WTC11 (cell line): Measurements from ENCODE around the gene ARHGAP6. TPM values are rescaled to one million over a fixed set of nuclear protein-coding genes. Genes with fewer than 3 reads are reported as not detected.

Experiments
- ATAC-seq: fragments of 200-7000 bp; cut with Tn5 transposase; 2 replicates; pipeline ENCODE4 v1.10.0; 2021; ENCODE audit warnings: mild to moderate bottlenecking, moderate library complexity
- CTCF ChIA-PET: fragments of 300-600 bp; sonication (Branson Sonifier 250); formaldehyde crosslinking; loops from one replicate; lab custom pipeline; 2021; ENCODE audit warnings: antibody characterized with exemption; lab: Charles Lee
- POLR2A ChIA-PET: fragments of 350-600 bp; sonication (Branson Sonifier 250); formaldehyde crosslinking; loops from one replicate; lab custom pipeline; 2021; ENCODE audit warnings: antibody characterized with exemption; lab: Charles Lee
- DNase-seq: peaks from one replicate; pipeline ENCODE4 v3.0.0; 2021; ENCODE audit warnings: low spot score
- H3K27ac Mint-ChIP-seq: 2 replicates; pipeline ENCODE4 v1.8.0; 2021; ENCODE audit warnings: mixed read lengths
- H3K27me3 Mint-ChIP-seq: 2 replicates; pipeline ENCODE4 v1.8.0; 2021; ENCODE audit warnings: low read depth, mild to moderate bottlenecking, moderate library complexity, mixed read lengths
- H3K36me3 Mint-ChIP-seq: 2 replicates; pipeline ENCODE4 v1.8.0; 2021; ENCODE audit warnings: mixed read lengths
- H3K4me1 Mint-ChIP-seq: 2 replicates; pipeline ENCODE4 v1.8.0; 2022; ENCODE audit warnings: mixed read lengths
- H3K4me3 Mint-ChIP-seq: 2 replicates; pipeline ENCODE4 v1.8.0; 2021; ENCODE audit warnings: mild to moderate bottlenecking, moderate library complexity, mixed read lengths
- H3K9me3 Mint-ChIP-seq: 2 replicates; pipeline ENCODE4 v1.8.0; 2021; ENCODE audit warnings: mixed read lengths
- E2F1 ChIP-seq: sonication (generic); formaldehyde crosslinking; IDR thresholded peaks from 2 replicates; pipeline ENCODE4 v1.8.0; 2022; ENCODE audit warnings: mild to moderate bottlenecking, missing genetic modification reagents
- EMX1 ChIP-seq: fragments of 250-450 bp; sonication (Bioruptor Pico); IDR thresholded peaks from 2 replicates; pipeline ENCODE4 v1.8.0; 2021; ENCODE audit warnings: mild to moderate bottlenecking
- ERG ChIP-seq: fragments of 250-450 bp; sonication (Bioruptor Pico); IDR thresholded peaks from 2 replicates; pipeline ENCODE4 v1.8.0; 2021; ENCODE audit warnings: mild to moderate bottlenecking
- ESRRA ChIP-seq: sonication (generic); formaldehyde crosslinking; IDR thresholded peaks from 2 replicates; pipeline ENCODE4 v1.8.1; 2022; ENCODE audit warnings: mild to moderate bottlenecking, missing genetic modification reagents, borderline replicate concordance
- FOXJ3 ChIP-seq: sonication (generic); formaldehyde crosslinking; IDR thresholded peaks from 2 replicates; pipeline ENCODE4 v1.9.0; 2021; ENCODE audit warnings: missing genetic modification reagents, mild to moderate bottlenecking, borderline replicate concordance
- GABPB1 ChIP-seq: sonication (generic); formaldehyde crosslinking; IDR thresholded peaks from 2 replicates; pipeline ENCODE4 v1.8.1; 2023; ENCODE audit warnings: mild to moderate bottlenecking, missing genetic modification reagents
- GRHL2 ChIP-seq: fragments of 250-450 bp; sonication (Bioruptor Pico); IDR thresholded peaks from 2 replicates; pipeline ENCODE4 v1.8.0; 2022; ENCODE audit warnings: mild to moderate bottlenecking, moderate library complexity; ENCODE audit not compliant: insufficient replicate concordance, severe bottlenecking
- JUN ChIP-seq: sonication (generic); formaldehyde crosslinking; IDR thresholded peaks from 2 replicates; pipeline ENCODE4 v1.8.0; 2023; ENCODE audit warnings: mild to moderate bottlenecking, missing genetic modification reagents
- MAX ChIP-seq: sonication (generic); formaldehyde crosslinking; IDR thresholded peaks from 2 replicates; pipeline ENCODE4 v1.8.0; 2022; ENCODE audit warnings: mild to moderate bottlenecking, missing genetic modification reagents
- MXD4 ChIP-seq: fragments of 250-450 bp; sonication (Bioruptor Pico); IDR thresholded peaks from 2 replicates; pipeline ENCODE4 v1.8.0; 2021; ENCODE audit warnings: mild to moderate bottlenecking, moderate library complexity, borderline replicate concordance
- NR3C1 ChIP-seq: sonication (generic); formaldehyde crosslinking; conservative IDR thresholded peaks from 2 replicates; pipeline ENCODE4 v1.8.1; 2023; ENCODE audit warnings: low read depth, mild to moderate bottlenecking, missing genetic modification reagents
- OVOL2 ChIP-seq: fragments of 250-450 bp; sonication (Bioruptor Pico); IDR thresholded peaks from 2 replicates; pipeline ENCODE4 v1.9.0; 2021; ENCODE audit warnings: mild to moderate bottlenecking, borderline replicate concordance
- SMAD4 ChIP-seq: sonication (generic); formaldehyde crosslinking; IDR thresholded peaks from 2 replicates; pipeline ENCODE4 v1.8.0; 2022; ENCODE audit warnings: mild to moderate bottlenecking, missing genetic modification reagents
- TEAD4 ChIP-seq: sonication (generic); formaldehyde crosslinking; IDR thresholded peaks from 2 replicates; pipeline ENCODE4 v1.8.0; 2022; ENCODE audit warnings: mild to moderate bottlenecking, missing genetic modification reagents
- TP53 ChIP-seq: sonication (generic); formaldehyde crosslinking; IDR thresholded peaks from 2 replicates; pipeline ENCODE4 v1.8.1; 2023; ENCODE audit warnings: mild to moderate bottlenecking, missing genetic modification reagents
- ZBTB43 ChIP-seq: sonication (generic); formaldehyde crosslinking; IDR thresholded peaks from 2 replicates; pipeline ENCODE4 v1.8.1; 2023; ENCODE audit warnings: mild to moderate bottlenecking, missing genetic modification reagents
- ZNF121 ChIP-seq: sonication (generic); formaldehyde crosslinking; IDR thresholded peaks from 2 replicates; pipeline ENCODE4 v1.8.0; 2023; ENCODE audit warnings: missing genetic modification reagents
- ZNF138 ChIP-seq: sonication (generic); formaldehyde crosslinking; conservative IDR thresholded peaks from 2 replicates; pipeline ENCODE4 v1.8.1; 2022; ENCODE audit warnings: mild to moderate bottlenecking, moderate library complexity, missing genetic modification reagents
- ZNF263 ChIP-seq: sonication (generic); formaldehyde crosslinking; IDR thresholded peaks from 2 replicates; pipeline ENCODE4 v1.8.1; 2022; ENCODE audit warnings: low read depth, mild to moderate bottlenecking, moderate library complexity, missing genetic modification reagents
- ZNF317 ChIP-seq: sonication (generic); formaldehyde crosslinking; IDR thresholded peaks from 2 replicates; pipeline ENCODE4 v1.8.1; 2023; ENCODE audit warnings: low read depth, mild to moderate bottlenecking, moderate library complexity, missing genetic modification reagents, borderline replicate concordance
- ZNF396 ChIP-seq: fragments of 250-450 bp; sonication (Bioruptor Pico); IDR thresholded peaks from 2 replicates; pipeline ENCODE4 v1.8.0; 2021; ENCODE audit warnings: mild to moderate bottlenecking, moderate library complexity, borderline replicate concordance
- ZNF423 ChIP-seq: fragments of 250-450 bp; sonication (Bioruptor Pico); IDR thresholded peaks from 2 replicates; pipeline ENCODE4 v2.1.2; 2022; ENCODE audit warnings: mild to moderate bottlenecking, moderate library complexity
- total RNA-seq: library from RNA; stranded (reverse); gene quantifications from 3 replicates; pipeline ENCODE4 v1.2.3, GENCODE V29; 2021
- TF ChIP-seq, protein P1 (sequence below): fragments of 250-450 bp; sonication (Bioruptor Pico); IDR thresholded peaks from 2 replicates; pipeline ENCODE4 v2.1.2; 2022; ENCODE audit warnings: mild to moderate bottlenecking, moderate library complexity
- TF ChIP-seq, protein P2 (sequence below): sonication (generic); formaldehyde crosslinking; IDR thresholded peaks from 2 replicates; pipeline ENCODE4 v1.8.0; 2023; ENCODE audit warnings: missing genetic modification reagents, mild to moderate bottlenecking, borderline replicate concordance
- TF ChIP-seq, protein P3 (sequence below): sonication (generic); formaldehyde crosslinking; IDR thresholded peaks from 2 replicates; pipeline ENCODE4 v1.8.1; 2023; ENCODE audit warnings: mild to moderate bottlenecking, missing genetic modification reagents, moderate library complexity
- TF ChIP-seq, protein P4 (sequence below): sonication (generic); formaldehyde crosslinking; conservative IDR thresholded peaks from 2 replicates; pipeline ENCODE4 v1.8.1; 2023; ENCODE audit warnings: mild to moderate bottlenecking, low read depth, missing genetic modification reagents, moderate library complexity

The ARHGAP6 gene
- total RNA-seq, 1 experiment from 2014 or later = 1.0 TPM

- TF ChIP-seq ZBTB43 (CRISPR knock-in tag) (no peak), ZNF263 (CRISPR knock-in tag) (no peak), ZNF317 (CRISPR knock-in tag) (no peak), E2F1 (no peak), TEAD4 (no peak), NR3C1 (no peak), GABPB1 (no peak), FOXJ3 (CRISPR knock-in tag) (no peak)
- TF ChIP-seq, protein P1, sequence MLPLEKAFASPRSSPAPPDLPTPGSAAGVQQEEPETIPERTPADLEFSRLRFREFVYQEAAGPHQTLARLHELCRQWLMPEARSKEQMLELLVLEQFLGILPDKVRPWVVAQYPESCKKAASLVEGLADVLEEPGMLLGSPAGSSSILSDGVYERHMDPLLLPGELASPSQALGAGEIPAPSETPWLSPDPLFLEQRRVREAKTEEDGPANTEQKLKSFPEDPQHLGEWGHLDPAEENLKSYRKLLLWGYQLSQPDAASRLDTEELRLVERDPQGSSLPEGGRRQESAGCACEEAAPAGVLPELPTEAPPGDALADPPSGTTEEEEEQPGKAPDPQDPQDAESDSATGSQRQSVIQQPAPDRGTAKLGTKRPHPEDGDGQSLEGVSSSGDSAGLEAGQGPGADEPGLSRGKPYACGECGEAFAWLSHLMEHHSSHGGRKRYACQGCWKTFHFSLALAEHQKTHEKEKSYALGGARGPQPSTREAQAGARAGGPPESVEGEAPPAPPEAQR = no peak
Observed at GRCh38 chrX:11446949-11447348, 218.8 kb downstream of the ARHGAP6 start (continued).

GRCh38 chrX:11446336-11446735 lies 219.4 kb downstream of the ARHGAP6 start:
- CTCF ChIA-PET = no interaction called here

GRCh38 chrX:11445540-11445939 lies 220.2 kb downstream of the ARHGAP6 start:
- Mint-ChIP-seq H3K4me3 (no peak overlapping the region), H3K36me3 (no peaks in the 10 kb centered on the region), H3K9me3 (no peaks in the 10 kb centered on the region), H3K4me1 (peaks cover 10% of the 10 kb centered on the region), H3K27me3 (no peaks in the 10 kb centered on the region), H3K27ac (no peak overlapping the region)
- DNase-seq (no peak), ATAC-seq (no peak)
- POLR2A ChIA-PET = no interaction called here
- CTCF ChIA-PET = no interaction called here
- no peak for TF ChIP-seq ESRRA (CRISPR knock-in tag)
- no peak for TF ChIP-seq ZNF396 (CRISPR knock-in tag)
- TF ChIP-seq MAX (CRISPR knock-in tag) = no peak
- TF ChIP-seq ZNF138 (CRISPR knock-in tag) = no peak
- TF ChIP-seq, protein P2, sequence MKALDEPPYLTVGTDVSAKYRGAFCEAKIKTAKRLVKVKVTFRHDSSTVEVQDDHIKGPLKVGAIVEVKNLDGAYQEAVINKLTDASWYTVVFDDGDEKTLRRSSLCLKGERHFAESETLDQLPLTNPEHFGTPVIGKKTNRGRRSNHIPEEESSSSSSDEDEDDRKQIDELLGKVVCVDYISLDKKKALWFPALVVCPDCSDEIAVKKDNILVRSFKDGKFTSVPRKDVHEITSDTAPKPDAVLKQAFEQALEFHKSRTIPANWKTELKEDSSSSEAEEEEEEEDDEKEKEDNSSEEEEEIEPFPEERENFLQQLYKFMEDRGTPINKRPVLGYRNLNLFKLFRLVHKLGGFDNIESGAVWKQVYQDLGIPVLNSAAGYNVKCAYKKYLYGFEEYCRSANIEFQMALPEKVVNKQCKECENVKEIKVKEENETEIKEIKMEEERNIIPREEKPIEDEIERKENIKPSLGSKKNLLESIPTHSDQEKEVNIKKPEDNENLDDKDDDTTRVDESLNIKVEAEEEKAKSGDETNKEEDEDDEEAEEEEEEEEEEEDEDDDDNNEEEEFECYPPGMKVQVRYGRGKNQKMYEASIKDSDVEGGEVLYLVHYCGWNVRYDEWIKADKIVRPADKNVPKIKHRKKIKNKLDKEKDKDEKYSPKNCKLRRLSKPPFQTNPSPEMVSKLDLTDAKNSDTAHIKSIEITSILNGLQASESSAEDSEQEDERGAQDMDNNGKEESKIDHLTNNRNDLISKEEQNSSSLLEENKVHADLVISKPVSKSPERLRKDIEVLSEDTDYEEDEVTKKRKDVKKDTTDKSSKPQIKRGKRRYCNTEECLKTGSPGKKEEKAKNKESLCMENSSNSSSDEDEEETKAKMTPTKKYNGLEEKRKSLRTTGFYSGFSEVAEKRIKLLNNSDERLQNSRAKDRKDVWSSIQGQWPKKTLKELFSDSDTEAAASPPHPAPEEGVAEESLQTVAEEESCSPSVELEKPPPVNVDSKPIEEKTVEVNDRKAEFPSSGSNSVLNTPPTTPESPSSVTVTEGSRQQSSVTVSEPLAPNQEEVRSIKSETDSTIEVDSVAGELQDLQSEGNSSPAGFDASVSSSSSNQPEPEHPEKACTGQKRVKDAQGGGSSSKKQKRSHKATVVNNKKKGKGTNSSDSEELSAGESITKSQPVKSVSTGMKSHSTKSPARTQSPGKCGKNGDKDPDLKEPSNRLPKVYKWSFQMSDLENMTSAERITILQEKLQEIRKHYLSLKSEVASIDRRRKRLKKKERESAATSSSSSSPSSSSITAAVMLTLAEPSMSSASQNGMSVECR (CRISPR knock-in tag) = no peak
- TF ChIP-seq ERG (CRISPR knock-in tag) = no peak

More at GRCh38 chrX:11446336-11446735, 219.4 kb downstream of the ARHGAP6 start:
- no peak for DNase-seq
- TF ChIP-seq, protein P3, sequence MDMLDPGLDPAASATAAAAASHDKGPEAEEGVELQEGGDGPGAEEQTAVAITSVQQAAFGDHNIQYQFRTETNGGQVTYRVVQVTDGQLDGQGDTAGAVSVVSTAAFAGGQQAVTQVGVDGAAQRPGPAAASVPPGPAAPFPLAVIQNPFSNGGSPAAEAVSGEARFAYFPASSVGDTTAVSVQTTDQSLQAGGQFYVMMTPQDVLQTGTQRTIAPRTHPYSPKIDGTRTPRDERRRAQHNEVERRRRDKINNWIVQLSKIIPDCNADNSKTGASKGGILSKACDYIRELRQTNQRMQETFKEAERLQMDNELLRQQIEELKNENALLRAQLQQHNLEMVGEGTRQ (CRISPR knock-in tag) = no peak
- TF ChIP-seq TP53 (CRISPR knock-in tag) (no peak), JUN (no peak), ZNF121 (CRISPR knock-in tag) (no peak), ZNF423 (no peak), EMX1 (CRISPR knock-in tag) (no peak), OVOL2 (CRISPR knock-in tag) (no peak), SMAD4 (no peak), GRHL2 (CRISPR knock-in tag) (no peak), MXD4 (no peak)
- TF ChIP-seq, protein P4, sequence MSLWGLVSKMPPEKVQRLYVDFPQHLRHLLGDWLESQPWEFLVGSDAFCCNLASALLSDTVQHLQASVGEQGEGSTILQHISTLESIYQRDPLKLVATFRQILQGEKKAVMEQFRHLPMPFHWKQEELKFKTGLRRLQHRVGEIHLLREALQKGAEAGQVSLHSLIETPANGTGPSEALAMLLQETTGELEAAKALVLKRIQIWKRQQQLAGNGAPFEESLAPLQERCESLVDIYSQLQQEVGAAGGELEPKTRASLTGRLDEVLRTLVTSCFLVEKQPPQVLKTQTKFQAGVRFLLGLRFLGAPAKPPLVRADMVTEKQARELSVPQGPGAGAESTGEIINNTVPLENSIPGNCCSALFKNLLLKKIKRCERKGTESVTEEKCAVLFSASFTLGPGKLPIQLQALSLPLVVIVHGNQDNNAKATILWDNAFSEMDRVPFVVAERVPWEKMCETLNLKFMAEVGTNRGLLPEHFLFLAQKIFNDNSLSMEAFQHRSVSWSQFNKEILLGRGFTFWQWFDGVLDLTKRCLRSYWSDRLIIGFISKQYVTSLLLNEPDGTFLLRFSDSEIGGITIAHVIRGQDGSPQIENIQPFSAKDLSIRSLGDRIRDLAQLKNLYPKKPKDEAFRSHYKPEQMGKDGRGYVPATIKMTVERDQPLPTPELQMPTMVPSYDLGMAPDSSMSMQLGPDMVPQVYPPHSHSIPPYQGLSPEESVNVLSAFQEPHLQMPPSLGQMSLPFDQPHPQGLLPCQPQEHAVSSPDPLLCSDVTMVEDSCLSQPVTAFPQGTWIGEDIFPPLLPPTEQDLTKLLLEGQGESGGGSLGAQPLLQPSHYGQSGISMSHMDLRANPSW = no peak
- TF ChIP-seq, all 79 proteins: peak for 0
- Mint-ChIP-seq H3K4me1 (peaks cover 10% of the 10 kb centered on the region), H3K36me3 (no peaks in the 10 kb centered on the region), H3K27me3 (no peaks in the 10 kb centered on the region), H3K9me3 (no peaks in the 10 kb centered on the region), H3K4me3 (no peak overlapping the region), H3K27ac (no peak overlapping the region)
- no peak for ATAC-seq
- POLR2A ChIA-PET = no interaction called here
